ENCODE measurements around the gene CPT1B. TPM values are rescaled to one million over a fixed set of nuclear protein-coding genes. Genes with fewer than 3 reads are reported as not detected.

The CPT1B gene
- total and polyA plus RNA-seq, 2 of the 8 experiments (the other 6 are each of a cell fraction or from before 2014, with no cell fraction given), result 34.2 to 36.2 TPM

- H3K9ac ChIP-seq (replicated peaks in 1 of 4; ENCODE audit: extremely low read depth in 1 of 4, low read depth in 3 of 4, low read length in 3 of 4), result peak overlapping the region in 3 of 4 experiments; percentile 66 to 76 (median 68); a peak in 5 of 7 replicates
- H3K27me3 ChIP-seq (replicated peaks in 1 of 4; ENCODE audit: control insufficient read depth in 3 of 4, extremely low read depth in 1 of 4, insufficient read depth in 3 of 4, low read length in 3 of 4), result peaks cover 30 to 47% (median 40%) of the 10 kb centered on the region in 4 experiments
- peak overlapping the region; percentile 70 to 88 for H3K4me2 ChIP-seq (ENCODE audit: insufficient read depth in 1 of 2, low read depth in 2 of 2, low read length in 2 of 2)
- H4K8ac ChIP-seq (ENCODE audit: extremely low read depth, insufficient read depth, low read length), result peak overlapping the region; percentile 80
- peak overlapping the region; percentile 63 to 78 (median 67) for H3K4me3 ChIP-seq (ENCODE audit: extremely low read depth in 1 of 4, insufficient read depth in 2 of 4, low read depth in 3 of 4, low read length in 4 of 4)
- H2AFZ ChIP-seq (ENCODE audit: low read length), result no peak overlapping the region
- peaks cover 25% of the 10 kb centered on the region; the same call in 1 of the 2 replicates for H3K23me2 ChIP-seq (ENCODE audit: low read depth, low read length)
- DNase-seq (ENCODE audit: low read depth in 1 of 2, low spot score in 2 of 2) (peak in 1 of 2 experiments; percentile 85), FAIRE-seq (no peak)
- no peaks in the 10 kb centered on the region for H3K79me2 ChIP-seq (ENCODE audit: control insufficient read depth in 1 of 2, insufficient read depth in 2 of 2, low read length in 2 of 2)
- no peak overlapping the region for H3K14ac ChIP-seq (ENCODE audit: insufficient read length)
- H2BK20ac ChIP-seq (ENCODE audit: low read length), result no peak overlapping the region
- peaks cover 4 to 14% (median 11%) of the 10 kb centered on the region in 4 experiments; a peak in 6 of 8 replicates for H3K36me3 ChIP-seq (ENCODE audit: control insufficient read depth in 2 of 4, insufficient read depth in 4 of 4, low read length in 3 of 4)
- H2AK5ac ChIP-seq (ENCODE audit: low read depth, low read length), result peak overlapping the region; percentile 55; the same call in 1 of the 2 replicates
- peak overlapping the region; percentile 91 for H3K4ac ChIP-seq (replicated peaks; ENCODE audit: insufficient read length, low read depth, low read length)
- H4K20me1 ChIP-seq (replicated peaks in 1 of 2; ENCODE audit: control insufficient read depth in 1 of 2, insufficient read depth in 2 of 2, low read length in 2 of 2), result peaks cover 5 to 25% of the 10 kb centered on the region in 2 experiments
- H2BK120ac ChIP-seq (replicated peaks; ENCODE audit: low read depth, low read length), result no peak overlapping the region
- peak overlapping the region; percentile 85 for H2BK5ac ChIP-seq (ENCODE audit: low read depth, low read length)
- H4K5ac ChIP-seq (ENCODE audit: insufficient read length, low read depth, low read length), result peak overlapping the region; percentile 70
- ChIA-PET CTCF (ENCODE audit: partially characterized antibody) (interaction anchor here (0.7 to 3.4 kb wide), 27 partner anchors 8 to 278 kb away, joined by 3 to 36 read pairs (median 4); partner anchors contain the start of genes DENND6B, LMF2, NCAPH2 and SYCE3), POLR2A (ENCODE audit: partially characterized antibody) (interaction anchor here (0.6 to 3.0 kb wide), 14 partner anchors 12 to 86 kb away, joined by 3 to 32 read pairs (median 4); partner anchors contain the start of genes LMF2, NCAPH2 and SYCE3)
- no peak overlapping the region for H3K23ac ChIP-seq (ENCODE audit: insufficient read length)
- H3K18ac ChIP-seq (ENCODE audit: extremely low read depth, low read length), result 0 out of 2 replicates have a peak overlapping the region, but pooled peaks have one; percentile 60
- H2BK12ac ChIP-seq (ENCODE audit: low read depth, low read length), result no peak overlapping the region
- H3K79me1 ChIP-seq (ENCODE audit: low read depth, low read length), result no peaks in the 10 kb centered on the region
- H3K4me1 ChIP-seq (replicated peaks in 1 of 4; ENCODE audit: control insufficient read depth in 3 of 4, insufficient read depth in 4 of 4, low read length in 3 of 4), result peaks cover 0 to 21% (median 12%) of the 10 kb centered on the region in 4 experiments; a peak in 5 of 7 replicates
- H3K56ac ChIP-seq (replicated peaks; ENCODE audit: insufficient read length, low read depth, low read length), result no peak overlapping the region
- no peaks in the 10 kb centered on the region for H3K9me3 ChIP-seq (ENCODE audit: insufficient read depth in 2 of 2, low read depth in 1 of 2, low read length in 1 of 2)
- peak overlapping the region; percentile 81 for H4K91ac ChIP-seq (replicated peaks; ENCODE audit: insufficient read length, low read length)
- no peak overlapping the region; the same call in 1 of the 2 replicates for H3K27ac ChIP-seq (ENCODE audit: low read depth, low read length)
- H2BK15ac ChIP-seq (ENCODE audit: low read length), result 0 out of 2 replicates have a peak overlapping the region, but pooled peaks have one; percentile 72
- WGBS, 2 experiments (ENCODE audit: extremely low coverage in 1 of 2, insufficient coverage in 1 of 2, insufficient read length in 1 of 2, insufficient replicate concordance in 2 of 2, low coverage in 1 of 2, low lambda C conversion rate in 2 of 2, missing lambda C conversion rate in 1 of 2), result 7% methylated on average over 26 of the region's 77 CpGs; no CpG with 5 or more reads in 1 of the 2 experiments
- TF ChIP-seq CTCF (IDR thresholded peaks at IDR 0.05; ENCODE audit: control extremely low read depth in 1 of 3, insufficient read depth in 1 of 3, low read depth in 1 of 3, low read length in 3 of 3), result peak; percentile 18 to 50 (median 27); a peak in 3 of 4 replicates
These were observed 52.0 kb downstream of the CPT1B start for GRCh38 chr22:50526108-50526833.
